HCT116 (cell line): ENCODE results near the gene MTMR6. TPM values are rescaled to one million over a fixed set of nuclear protein-coding genes. Genes with fewer than 3 reads are reported as not detected.

Experiments
- ATAC-seq: fragments of 200-7000 bp; cut with Tn5 transposase; 2 replicates; pipeline ENCODE4 v1.9.1; 2020; ENCODE audit warnings: mild to moderate bottlenecking, moderate library complexity
- BruUV-seq: library from RNA; stranded (reverse); fragments of 400-500 nt; replicated peaks from 2 replicates; lab custom pipeline; 2021; lab: Mats Ljungman, UMichigan
- CTCF ChIA-PET: fragments of 300-600 bp; sonication (Branson Sonifier 250); formaldehyde crosslinking; loops from one replicate; lab custom pipeline; 2021; ENCODE audit warnings: antibody characterized with exemption; lab: Charles Lee
- POLR2A ChIA-PET: fragments of 300-600, 350-600 bp; sonication (Branson Sonifier 250); formaldehyde crosslinking; loops from one replicate; lab custom pipeline; 2021; ENCODE audit warnings: antibody characterized with exemption; lab: Charles Lee
- RAD21 ChIA-PET, 2 experiments: fragments of 300-600 bp; sonication (Branson Sonifier 250); formaldehyde crosslinking; loops; one replicate each; lab custom pipeline; 2023; ENCODE audit warnings: low total read pairs in 2 of 2; ENCODE audit not compliant: uncharacterized antibody in 2 of 2, unreplicated experiment in 2 of 2, low non-redundant PET in 1 of 2; lab: Charles Lee
- DNase-seq: peaks from one replicate; pipeline ENCODE4 v3.0.0-alpha.2; 2010; ENCODE audit warnings: low read depth, low spot score
- H2AFZ ChIP-seq: fragments of 200-600 bp; shearing (Covaris generic), sonication (generic); 2 replicates; pipeline ENCODE4 v1.6.1; 2017; ENCODE audit warnings: low read depth, mixed run types, mixed read lengths, antibody characterized with exemption, low read length; ENCODE audit not compliant: poor library complexity, severe bottlenecking
- H3K27ac ChIP-seq: 2 replicates; pipeline ENCODE4 v1.5.1; 2012; ENCODE audit warnings: low read depth, low read length
- H3K27me3 ChIP-seq: fragments of 200-600 bp; sonication (generic); 2 replicates; pipeline ENCODE4 v1.6.1; 2016; ENCODE audit warnings: mixed run types, low read length, mixed read lengths; ENCODE audit not compliant: insufficient read depth
- H3K36me3 ChIP-seq, 2 experiments: fragments of 200-500 bp in 1 of 2; fragments of 200-600 bp in 1 of 2; sonication (Bioruptor generic) in 1 of 2; sonication (generic) in 1 of 2; 2 replicates each; pipeline versions ENCODE4 v1.5.1 to v1.6.1; 2014 to 2016; ENCODE audit warnings: low read length in 2 of 2, inconsistent platforms in 1 of 2, mixed read lengths in 1 of 2, mixed run types in 1 of 2; ENCODE audit not compliant: insufficient read depth in 2 of 2, control insufficient read depth in 1 of 2
- H3K4me1 ChIP-seq, 2 experiments: fragments of 200-600 bp in 1 of 2; sonication (generic) in 1 of 2; 2 replicates each; pipeline versions ENCODE4 v1.5.1 to v1.6.1; 2012 to 2017; ENCODE audit warnings: low read length in 2 of 2, inconsistent platforms in 1 of 2, mild to moderate bottlenecking in 1 of 2, mixed read lengths in 1 of 2, mixed run types in 1 of 2, moderate library complexity in 1 of 2; ENCODE audit not compliant: insufficient read depth in 2 of 2, control insufficient read depth in 1 of 2
- H3K4me2 ChIP-seq: fragments of 200-600 bp; sonication (generic); 2 replicates; pipeline ENCODE4 v1.6.1; 2017; ENCODE audit warnings: mixed run types, low read length, mixed read lengths
- H3K4me3 ChIP-seq, 2 experiments: fragments of 200-600 bp in 1 of 2; sonication (generic) in 1 of 2; replicated peaks in 1 of 2; 2 replicates each; pipeline ENCODE4 v1.5.1; 2011 to 2016; ENCODE audit warnings: low read length in 2 of 2, control low read depth in 1 of 2, low read depth in 1 of 2, mild to moderate bottlenecking in 1 of 2, mixed read lengths in 1 of 2, mixed run types in 1 of 2
- H3K79me2 ChIP-seq: fragments of 200-600 bp; sonication (generic); 2 replicates; pipeline ENCODE4 v1.6.1; 2017; ENCODE audit warnings: mild to moderate bottlenecking, mixed run types, low read length, moderate library complexity, mixed read lengths; ENCODE audit not compliant: insufficient read depth
- H3K9ac ChIP-seq: fragments of 200-600 bp; sonication (generic); 2 replicates; pipeline ENCODE4 v1.6.1; 2016; ENCODE audit warnings: low read length, mixed read lengths
- H3K9me2 ChIP-seq: fragments of 200-600 bp; sonication (generic), shearing (Covaris generic); 2 replicates; pipeline ENCODE4 v1.6.1; 2017; ENCODE audit warnings: mixed run types, mild to moderate bottlenecking, moderate library complexity; ENCODE audit not compliant: insufficient read depth
- H3K9me3 ChIP-seq, 2 experiments: fragments of 200-500 bp in 1 of 2; fragments of 200-600 bp in 1 of 2; sonication (Bioruptor generic) in 1 of 2; sonication (generic) in 1 of 2; 2 replicates each; pipeline ENCODE4 v1.6.1; 2014 to 2017; ENCODE audit warnings: low read length in 2 of 2, mixed read lengths in 2 of 2, inconsistent platforms in 1 of 2, low read depth in 1 of 2, mild to moderate bottlenecking in 1 of 2, mixed run types in 1 of 2, moderate library complexity in 1 of 2; ENCODE audit not compliant: control insufficient read depth in 1 of 2, insufficient read depth in 1 of 2
- H4K20me1 ChIP-seq: fragments of 200-600 bp; sonication (generic), shearing (Covaris generic); 2 replicates; pipeline ENCODE4 v1.6.1; 2017; ENCODE audit warnings: mixed run types, mild to moderate bottlenecking, moderate library complexity; ENCODE audit not compliant: insufficient read depth
- CBX3 ChIP-seq: IDR thresholded peaks from 2 replicates; pipeline ENCODE4 v1.6.1; 2012; ENCODE audit warnings: low read depth
- CEBPB ChIP-seq: IDR thresholded peaks from 2 replicates; pipeline ENCODE4 v1.6.1; 2012; ENCODE audit warnings: low read depth
- CTCF ChIP-seq, 3 experiments: fragments of 200-600 bp in 1 of 3; sonication (generic) in 1 of 3; IDR thresholded peaks in 2 of 3; conservative IDR thresholded peaks in 1 of 3; 2 replicates each; pipeline ENCODE4 v1.5.1; 2012 to 2017; ENCODE audit warnings: low read depth in 2 of 3, low read length in 2 of 3, antibody characterized with exemption in 1 of 3, borderline replicate concordance in 1 of 3, control low read depth in 1 of 3, mild to moderate bottlenecking in 1 of 3, mixed read lengths in 1 of 3, mixed run types in 1 of 3, moderate library complexity in 1 of 3; ENCODE audit not compliant: insufficient read depth in 1 of 3
- EGR1 ChIP-seq: IDR thresholded peaks from 2 replicates; pipeline ENCODE4 v1.6.1; 2012; ENCODE audit warnings: low read depth
- EZH2 ChIP-seq: fragments of 200-600 bp; sonication (generic); IDR thresholded peaks from 2 replicates; pipeline ENCODE4 v1.6.1; 2017; ENCODE audit warnings: antibody characterized with exemption, mixed run types
- EZH2phosphoT487 ChIP-seq: fragments of 200-600 bp; IDR thresholded peaks from 2 replicates; pipeline ENCODE4 v1.6.1; 2018; ENCODE audit warnings: antibody characterized with exemption, borderline replicate concordance
- FOSL1 ChIP-seq: IDR thresholded peaks from 2 replicates; pipeline ENCODE4 v1.6.1; 2012; ENCODE audit warnings: low read depth
- JUND ChIP-seq: IDR thresholded peaks from 2 replicates; pipeline ENCODE4 v1.6.1; 2012
- MAX ChIP-seq: IDR thresholded peaks from 2 replicates; pipeline ENCODE4 v1.6.1; 2012
- POLR2A ChIP-seq: IDR thresholded peaks from 2 replicates; pipeline ENCODE4 v1.7.0; 2011; ENCODE audit warnings: borderline replicate concordance; ENCODE audit not compliant: insufficient read depth, insufficient read length; ENCODE audit errors: extremely low read depth
- POLR2AphosphoS5 ChIP-seq: IDR thresholded peaks from 2 replicates; pipeline ENCODE4 v1.6.1; 2011; ENCODE audit warnings: mild to moderate bottlenecking, low read depth, low read length, moderate library complexity
- SP1 ChIP-seq: IDR thresholded peaks from 2 replicates; pipeline ENCODE4 v1.6.1; 2012; ENCODE audit warnings: low read depth
- SRF ChIP-seq: IDR thresholded peaks from 2 replicates; pipeline ENCODE4 v1.6.1; 2012; ENCODE audit warnings: low read depth
- TCF7L2 ChIP-seq: IDR thresholded peaks from 2 replicates; pipeline ENCODE4 v1.7.0; 2011; ENCODE audit warnings: borderline replicate concordance, inconsistent platforms; ENCODE audit not compliant: insufficient read depth, insufficient read length; ENCODE audit errors: extremely low read depth
- ZBTB33 ChIP-seq: IDR thresholded peaks from 2 replicates; pipeline ENCODE4 v1.6.1; 2011; ENCODE audit warnings: mild to moderate bottlenecking, low read length, moderate library complexity; ENCODE audit not compliant: insufficient replicate concordance; ENCODE audit errors: extremely low read depth
- ZFX ChIP-seq: fragments of 450-650 bp; IDR thresholded peaks from 2 replicates; pipeline ENCODE4 v1.6.1; 2017
- intact Hi-C: fragments of 100-400 bp; cut with micrococcal nuclease; formaldehyde crosslinking; loops from 2 replicates; pipeline ENCODE4 v1.10.0; 2022
- total RNA-seq: library from RNA; stranded (reverse); gene quantifications from one replicate; pipeline ENCODE4 v1.2.1, GENCODE V29; 2021; ENCODE audit not compliant: unreplicated experiment
- TF ChIP-seq, protein P1 (sequence below): IDR thresholded peaks from 2 replicates; pipeline ENCODE4 v1.6.1; 2012; ENCODE audit warnings: low read depth
- TF ChIP-seq, protein P2 (sequence below): IDR thresholded peaks from 2 replicates; pipeline ENCODE4 v1.6.1; 2012

Gene MTMR6
- total RNA-seq, 1 experiment from 2014 or later = 11.4 TPM

- Histone ChIP-seq H3K27ac (no peak overlapping the region), H3K36me3 (no peaks in the 10 kb centered on the region), H2AFZ (no peak overlapping the region), H3K9me2 (no peaks in the 10 kb centered on the region), H3K4me1 (no peaks in the 10 kb centered on the region), H3K4me2 (no peak overlapping the region), H3K27me3 (no peaks in the 10 kb centered on the region), H3K9ac (no peak overlapping the region), H3K9me3 (no peaks in the 10 kb centered on the region), H3K4me3 (no peak overlapping the region), H3K79me2 (no peaks in the 10 kb centered on the region), H4K20me1 (no peaks in the 10 kb centered on the region)
- no peak for ATAC-seq
- intact Hi-C loops = no loop called here
- POLR2A ChIA-PET = no interaction called here
- CTCF ChIA-PET = no interaction called here
- no peak for TF ChIP-seq MAX
- TF ChIP-seq, protein P1, sequence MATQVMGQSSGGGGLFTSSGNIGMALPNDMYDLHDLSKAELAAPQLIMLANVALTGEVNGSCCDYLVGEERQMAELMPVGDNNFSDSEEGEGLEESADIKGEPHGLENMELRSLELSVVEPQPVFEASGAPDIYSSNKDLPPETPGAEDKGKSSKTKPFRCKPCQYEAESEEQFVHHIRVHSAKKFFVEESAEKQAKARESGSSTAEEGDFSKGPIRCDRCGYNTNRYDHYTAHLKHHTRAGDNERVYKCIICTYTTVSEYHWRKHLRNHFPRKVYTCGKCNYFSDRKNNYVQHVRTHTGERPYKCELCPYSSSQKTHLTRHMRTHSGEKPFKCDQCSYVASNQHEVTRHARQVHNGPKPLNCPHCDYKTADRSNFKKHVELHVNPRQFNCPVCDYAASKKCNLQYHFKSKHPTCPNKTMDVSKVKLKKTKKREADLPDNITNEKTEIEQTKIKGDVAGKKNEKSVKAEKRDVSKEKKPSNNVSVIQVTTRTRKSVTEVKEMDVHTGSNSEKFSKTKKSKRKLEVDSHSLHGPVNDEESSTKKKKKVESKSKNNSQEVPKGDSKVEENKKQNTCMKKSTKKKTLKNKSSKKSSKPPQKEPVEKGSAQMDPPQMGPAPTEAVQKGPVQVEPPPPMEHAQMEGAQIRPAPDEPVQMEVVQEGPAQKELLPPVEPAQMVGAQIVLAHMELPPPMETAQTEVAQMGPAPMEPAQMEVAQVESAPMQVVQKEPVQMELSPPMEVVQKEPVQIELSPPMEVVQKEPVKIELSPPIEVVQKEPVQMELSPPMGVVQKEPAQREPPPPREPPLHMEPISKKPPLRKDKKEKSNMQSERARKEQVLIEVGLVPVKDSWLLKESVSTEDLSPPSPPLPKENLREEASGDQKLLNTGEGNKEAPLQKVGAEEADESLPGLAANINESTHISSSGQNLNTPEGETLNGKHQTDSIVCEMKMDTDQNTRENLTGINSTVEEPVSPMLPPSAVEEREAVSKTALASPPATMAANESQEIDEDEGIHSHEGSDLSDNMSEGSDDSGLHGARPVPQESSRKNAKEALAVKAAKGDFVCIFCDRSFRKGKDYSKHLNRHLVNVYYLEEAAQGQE = no peak
- TF ChIP-seq ZFX = no peak
- no peak for TF ChIP-seq EGR1
- no peak for TF ChIP-seq TCF7L2
- TF ChIP-seq SP1 = no peak
- no peak for TF ChIP-seq JUND
- TF ChIP-seq, protein P2, sequence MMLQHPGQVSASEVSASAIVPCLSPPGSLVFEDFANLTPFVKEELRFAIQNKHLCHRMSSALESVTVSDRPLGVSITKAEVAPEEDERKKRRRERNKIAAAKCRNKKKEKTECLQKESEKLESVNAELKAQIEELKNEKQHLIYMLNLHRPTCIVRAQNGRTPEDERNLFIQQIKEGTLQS = no peak
- TF ChIP-seq CEBPB = no peak
- TF ChIP-seq EZH2phosphoT487 = no peak
- no peak for TF ChIP-seq POLR2AphosphoS5
- TF ChIP-seq ZBTB33 = no peak
- no peak for TF ChIP-seq EZH2
- no peak for TF ChIP-seq POLR2A
- TF ChIP-seq SRF = no peak
- no peak for TF ChIP-seq CBX3
- TF ChIP-seq CTCF (IDR thresholded peaks at IDR 0.05 in 2 of 3, conservative IDR thresholded peaks at IDR 0.05 in 1 of 3; ENCODE audit: borderline replicate concordance in 1 of 3, insufficient read depth in 1 of 3, low read depth in 2 of 3, low read length in 2 of 3) = no peak
- no peak for TF ChIP-seq FOSL1
- BruUV-seq = no TSS peak
- DNase-seq = no peak
- RAD21 ChIA-PET = no interaction called here
Measured at GRCh38 chr13:25218019-25218418, 69.3 kb downstream of the MTMR6 start.
